Sigmoid colon (tissue), 7 donors: ENCODE results near the gene PARVG. TPM values are rescaled to one million over a fixed set of nuclear protein-coding genes. Genes with fewer than 3 reads are reported as not detected.

ENCODE experiments used
- DNase-seq: peaks from one replicate; pipeline ENCODE4 v3.0.0-alpha.2; 2019
- H3K27ac ChIP-seq, 4 donors: fragments of 200-600 bp; sonication (generic); one replicate each; pipeline ENCODE4 v1.5.1; 2016 to 2019; ENCODE audit warnings: mild to moderate bottlenecking in 1 of 4
- H3K27me3 ChIP-seq, 3 donors: fragments of 200-600 bp; sonication (generic); one replicate each; pipeline ENCODE4 v1.5.1; 2019; ENCODE audit warnings: mild to moderate bottlenecking in 1 of 3
- H3K36me3 ChIP-seq, 4 donors: fragments of 200-600 bp; sonication (generic); one replicate each; pipeline ENCODE4 v1.5.1; 2016 to 2019
- H3K4me1 ChIP-seq, 4 donors: fragments of 200-600 bp; sonication (generic); one replicate each; pipeline ENCODE4 v1.5.1; 2017 to 2019
- H3K4me3 ChIP-seq, 4 donors: fragments of 200-600 bp; sonication (generic); one replicate each; pipeline ENCODE4 v1.5.1; 2017 to 2019; ENCODE audit warnings: mild to moderate bottlenecking in 2 of 4, moderate library complexity in 1 of 4
- H3K9me3 ChIP-seq, 4 donors: fragments of 200-600 bp in 3 of 4; sonication (generic) in 3 of 4; one replicate each; pipeline versions ENCODE4 v1.5.1 to v1.6.1; 2013 to 2019
- CTCF ChIP-seq, 4 experiments: fragments of 450-650 bp in 3 of 4; fragments of 200-600 bp in 1 of 4; IDR thresholded peaks; one replicate each; pipeline ENCODE4 v1.5.1; 2016 to 2019; ENCODE audit warnings: antibody characterized with exemption in 4 of 4, mild to moderate bottlenecking in 3 of 4, moderate library complexity in 2 of 4
- EP300 ChIP-seq, 4 donors: sonication (generic); formaldehyde crosslinking; IDR thresholded peaks; one replicate each; pipeline ENCODE4 v1.6.1; 2017; ENCODE audit warnings: antibody characterized with exemption in 4 of 4
- POLR2A ChIP-seq, 2 donors: fragments of 450-650 bp; IDR thresholded peaks; one replicate each; pipeline ENCODE4 v1.6.1; 2016; ENCODE audit warnings: antibody characterized with exemption in 2 of 2, mild to moderate bottlenecking in 2 of 2, moderate library complexity in 2 of 2
- POLR2AphosphoS5 ChIP-seq, 4 donors: sonication (generic); formaldehyde crosslinking; IDR thresholded peaks; one replicate each; pipeline ENCODE4 v1.6.1; 2017; ENCODE audit warnings: antibody characterized with exemption in 4 of 4
- whole genome bisulfite sequencing, 2 donors: extraction: QIAGEN DNeasy Blood & Tissue Kit; methylation state at CpG; one replicate each; pipeline ENCODE4 v1.1.7; 2013; 5-methylcytosine and 5-hydroxymethylcytosine counted together
- intact Hi-C: fragments of 100-400 bp; cut with DNase I; formaldehyde crosslinking; loops from one replicate; pipeline ENCODE4 v1.15.1; 2023
- polyA plus RNA-seq, 3 donors: library from polyadenylated mRNA; stranded (reverse); fragments of 200-250 nt; gene quantifications; one replicate each; pipeline ENCODE4 v1.2.3, GENCODE V29; 2013
- total RNA-seq, 4 donors: library from RNA; depleted of rRNA; stranded (reverse); fragments of >200 nt; gene quantifications; one replicate each; pipeline ENCODE4 v1.1.0, GENCODE V29; 2016
- donor health status: healthy with polysubstance abuse.
- donor health status: Bipolar disorder and iron deficiency.
- donor health status: healthy.

The PARVG gene
- total and polyA plus RNA-seq, 7 donors, result 3.0 to 65.1 (median 9.8) TPM

- no peak overlapping the region for H3K4me3 ChIP-seq
- H3K27me3 ChIP-seq, result no peaks in the 10 kb centered on the region
- no peak for TF ChIP-seq POLR2AphosphoS5 (IDR thresholded peaks at IDR 0.05)
- WGBS, 2 donors, result 64 to 80% methylated on average over 7 of the region's 7 CpGs
- no peak for DNase-seq
- H3K27ac ChIP-seq, result peak overlapping the region; percentile 49 to 86 (median 82)
- H3K4me1 ChIP-seq, result peaks cover 0 to 52% (median 39%) of the 10 kb centered on the region in 4 donors
- intact Hi-C loops, result loop anchor here (2.0 to 10.0 kb wide), 4 partner anchors 71 to 465 kb away; no protein-coding TSS in a partner anchor
- H3K36me3 ChIP-seq, result no peaks in the 10 kb centered on the region
- H3K9me3 ChIP-seq, result no peaks in the 10 kb centered on the region
These were observed 20.9 kb upstream of the PARVG start for GRCh38 chr22:44159811-44160210.

- no peaks in the 10 kb centered on the region for H3K9me3 ChIP-seq
- H3K27me3 ChIP-seq, result no peaks in the 10 kb centered on the region
- peaks cover 0 to 52% (median 39%) of the 10 kb centered on the region in 4 donors for H3K4me1 ChIP-seq
- DNase-seq, result no peak
- H3K27ac ChIP-seq, result peak overlapping the region in 2 of 4 donors; percentile 85 to 86
- H3K36me3 ChIP-seq, result no peaks in the 10 kb centered on the region
- WGBS, 2 donors, result 63 to 75% methylated on average over 5 of the region's 5 CpGs
- intact Hi-C loops, result no loop called here
- no peak for TF ChIP-seq CTCF (IDR thresholded peaks at IDR 0.05)
- TF ChIP-seq POLR2AphosphoS5 (IDR thresholded peaks at IDR 0.05), result no peak
- no peak for TF ChIP-seq POLR2A (IDR thresholded peaks at IDR 0.05)
- TF ChIP-seq EP300 (IDR thresholded peaks at IDR 0.05), result no peak
- no peak overlapping the region for H3K4me3 ChIP-seq
These were observed 20.3 kb upstream of the PARVG start for GRCh38 chr22:44160421-44160820.

- intact Hi-C loops, result no loop called here
- TF ChIP-seq EP300 (IDR thresholded peaks at IDR 0.05), result no peak
- WGBS, 2 donors, result 76 to 90% methylated on average over 11 of the region's 11 CpGs
These were observed 19.1 kb upstream of the PARVG start for GRCh38 chr22:44161673-44162072.

GRCh38 chr22:44162960-44163359 lies 17.8 kb upstream of the PARVG start:
- Histone ChIP-seq H3K4me3 (no peak overlapping the region), H3K27me3 (no peaks in the 10 kb centered on the region), H3K4me1 (peaks cover 0 to 39% (median 32%) of the 10 kb centered on the region in 4 donors), H3K36me3 (no peaks in the 10 kb centered on the region), H3K9me3 (no peaks in the 10 kb centered on the region), H3K27ac (no peak overlapping the region)
- intact Hi-C loops, result no loop called here
- 80 to 93% methylated on average over 13 of the region's 13 CpGs for WGBS, 2 donors
- TF ChIP-seq EP300 (IDR thresholded peaks at IDR 0.05) (no peak), POLR2A (IDR thresholded peaks at IDR 0.05) (no peak), CTCF (IDR thresholded peaks at IDR 0.05) (no peak)
- no peak for DNase-seq

More at GRCh38 chr22:44161673-44162072, 19.1 kb upstream of the PARVG start:
- Histone ChIP-seq H3K9me3 (no peaks in the 10 kb centered on the region), H3K4me3 (no peak overlapping the region), H3K36me3 (no peaks in the 10 kb centered on the region), H3K27ac (no peak overlapping the region), H3K27me3 (no peaks in the 10 kb centered on the region), H3K4me1 (peaks cover 0 to 52% (median 39%) of the 10 kb centered on the region in 4 donors)
- no peak for DNase-seq

- intact Hi-C loops, result no loop called here
- WGBS, 2 donors, result 76 to 86% methylated on average over 18 of the region's 18 CpGs
- H3K36me3 ChIP-seq, result peaks cover 0 to 4% (median 2%) of the 10 kb centered on the region in 4 donors
- H3K27ac ChIP-seq, result no peak overlapping the region
- no peaks in the 10 kb centered on the region for H3K9me3 ChIP-seq
- H3K4me3 ChIP-seq, result no peak overlapping the region
- no peaks in the 10 kb centered on the region for H3K27me3 ChIP-seq
- peaks cover 0 to 33% (median 26%) of the 10 kb centered on the region in 4 donors for H3K4me1 ChIP-seq
- no peak for DNase-seq
- TF ChIP-seq POLR2A (IDR thresholded peaks at IDR 0.05), result no peak
- TF ChIP-seq EP300 (IDR thresholded peaks at IDR 0.05), result no peak
- TF ChIP-seq POLR2AphosphoS5 (IDR thresholded peaks at IDR 0.05), result no peak
- no peak for TF ChIP-seq CTCF (IDR thresholded peaks at IDR 0.05)
These were observed 17.2 kb upstream of the PARVG start for GRCh38 chr22:44163536-44163935.

- 71 to 87% methylated on average over 11 of the region's 11 CpGs for WGBS, 2 donors
- Histone ChIP-seq H3K4me3 (no peak overlapping the region), H3K27ac (no peak overlapping the region), H3K36me3 (peaks cover 0 to 9% (median 3%) of the 10 kb centered on the region in 4 donors), H3K4me1 (peaks cover 0 to 28% (median 21%) of the 10 kb centered on the region in 4 donors), H3K27me3 (no peaks in the 10 kb centered on the region), H3K9me3 (no peaks in the 10 kb centered on the region)
- TF ChIP-seq POLR2A (IDR thresholded peaks at IDR 0.05), result no peak
- no peak for TF ChIP-seq POLR2AphosphoS5 (IDR thresholded peaks at IDR 0.05)
- no peak for TF ChIP-seq EP300 (IDR thresholded peaks at IDR 0.05)
- TF ChIP-seq CTCF (IDR thresholded peaks at IDR 0.05), result no peak
- intact Hi-C loops, result no loop called here
- no peak for DNase-seq
These were observed 16.7 kb upstream of the PARVG start for GRCh38 chr22:44164031-44164430.
